ENCODE results near the gene NSMCE3.

The NSMCE3 gene

DNA sequence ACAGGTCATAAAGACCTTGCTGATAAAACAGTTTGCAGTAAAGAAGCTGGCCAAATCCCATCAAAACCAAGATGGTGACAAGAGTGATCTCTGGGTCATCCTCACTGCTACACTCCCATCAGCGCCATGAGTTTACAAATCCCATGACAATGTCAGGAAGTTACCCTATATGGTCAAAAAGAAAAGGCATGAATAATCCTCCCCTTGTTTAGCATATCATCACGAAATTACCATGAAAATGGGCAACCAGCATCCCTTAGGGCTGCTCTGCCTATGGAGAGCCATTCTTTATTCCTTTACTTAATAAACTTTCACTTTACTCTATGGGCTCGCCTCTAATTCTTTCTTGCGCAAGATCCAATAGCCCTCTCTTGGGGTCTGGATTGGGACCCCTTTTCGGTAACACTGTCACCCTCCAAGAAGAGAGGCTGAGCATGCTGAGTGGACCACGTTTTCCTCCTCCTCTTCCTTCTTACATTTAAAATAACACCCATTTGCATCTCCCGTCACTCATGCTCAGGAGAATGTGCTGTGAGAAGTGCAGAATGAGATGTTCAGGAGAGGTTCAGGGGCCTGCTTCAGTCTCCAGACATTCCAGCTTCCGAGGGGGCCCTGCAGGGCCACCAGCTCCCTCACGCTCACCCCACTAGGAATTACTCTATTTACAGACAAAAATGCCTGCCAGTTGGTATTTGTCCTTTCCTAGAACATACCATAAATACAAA, 47.3 kb downstream of the NSMCE3 start:
- no peak for DNase-seq (ENCODE audit: low read depth)

DNA sequence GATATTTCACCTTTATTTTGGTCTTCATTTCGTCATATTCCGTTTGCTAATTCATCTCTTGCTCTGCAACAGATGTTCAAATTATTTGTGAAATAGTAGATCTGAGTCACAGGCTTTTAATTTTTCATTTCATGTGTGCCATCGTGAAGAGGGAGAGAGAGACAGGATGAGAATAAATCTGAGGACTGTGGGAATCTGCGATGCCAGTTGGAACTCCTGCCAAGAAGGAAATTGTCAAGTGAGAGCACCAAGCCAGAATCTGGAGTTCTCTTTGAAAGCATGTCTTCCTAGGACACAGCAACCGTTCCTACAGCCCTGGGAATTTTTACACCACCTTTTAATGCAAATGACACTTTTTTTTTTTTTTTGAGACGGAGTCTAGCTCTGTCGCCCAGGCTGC, 48.8 kb downstream of the NSMCE3 start:
- DNase-seq (ENCODE audit: low read depth), result no peak

DNA sequence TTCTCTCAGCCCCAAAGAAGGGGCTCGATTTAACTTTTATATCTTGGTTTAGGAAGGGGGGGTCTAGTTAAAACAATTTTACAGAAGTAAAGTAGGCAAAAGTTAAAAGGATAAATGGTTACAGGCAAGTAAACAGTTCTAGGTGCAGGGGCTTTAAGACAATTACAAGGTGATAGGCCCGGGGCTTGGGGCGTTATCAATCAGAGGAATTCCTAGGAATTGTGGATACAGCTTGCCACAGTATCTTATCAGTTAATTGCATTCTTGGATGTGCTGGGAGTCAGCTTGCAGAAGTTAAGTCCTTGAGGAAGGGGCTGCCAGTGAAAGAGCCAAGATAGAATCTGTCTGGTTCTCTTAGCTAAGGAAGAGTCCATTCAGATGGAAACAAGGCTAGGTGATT, 52.7 kb downstream of the NSMCE3 start:
- no peak for DNase-seq (ENCODE audit: low read depth)
